K562 (cell line): Measurements from ENCODE around the gene RLN1. TPM values are rescaled to one million over a fixed set of nuclear protein-coding genes. Genes with fewer than 3 reads are reported as not detected.

Source experiments
- ATAC-seq: fragments of 200-7000 bp; cut with Tn5 transposase; 3 replicates; pipeline ENCODE4 v1.9.1; 2020; ENCODE audit warnings: moderate library complexity
- BruUV-seq: library from RNA; stranded (reverse); fragments of 400-500 nt; replicated peaks from 2 replicates; lab custom pipeline; 2021; lab: Mats Ljungman, UMichigan
- CTCF ChIA-PET: fragments of 300-600 bp; formaldehyde crosslinking; extraction: SDS; loops from one replicate; lab custom pipeline; 2021; ENCODE audit warnings: low intra/inter-chr PET ratio; lab: Yijun Ruan, JAX
- POLR2A ChIA-PET: fragments of 300-600, 350-650 bp; sonication (Branson Sonifier 250); formaldehyde crosslinking; extraction: SDS; loops from one replicate; lab custom pipeline; 2021; ENCODE audit warnings: antibody characterized with exemption, inconsistent platforms; lab: Yijun Ruan, JAX
- DNase-seq, 4 experiments: peaks; one replicate each; pipeline versions ENCODE4 v3.0.0 to v3.0.0-alpha.2; 2011 to 2018; ENCODE audit warnings: low spot score in 3 of 4, mixed read lengths in 3 of 4; ENCODE audit errors: extremely low read depth in 1 of 4
- FAIRE-seq: peaks from 2 replicates; lab custom pipeline; 2011; peaks lifted over from hg19 to GRCh38; lab: Jason Lieb, UNC
- H2AFZ ChIP-seq: 2 replicates; pipeline ENCODE4 v1.6.0; 2011; ENCODE audit warnings: low read depth, low read length, control low read depth, inconsistent platforms
- H3K27ac ChIP-seq: fragments of 200-600 bp; 3 replicates; pipeline ENCODE4 v1.8.0; 2011; ENCODE audit warnings: low read depth, mild to moderate bottlenecking, control low read depth, inconsistent platforms, low read length, moderate library complexity, mixed read lengths; ENCODE audit errors: extremely low read depth
- H3K27me3 ChIP-seq, 2 experiments: fragments of 300-600 bp in 1 of 2; 2 replicates in 1 of 2; 3 replicates in 1 of 2; pipeline versions ENCODE4 v1.6.0 to v1.8.0; 2011; ENCODE audit warnings: inconsistent platforms in 2 of 2, low read length in 2 of 2, mild to moderate bottlenecking in 1 of 2, mixed read lengths in 1 of 2, moderate library complexity in 1 of 2; ENCODE audit not compliant: control insufficient read depth in 2 of 2, insufficient read depth in 2 of 2
- H3K36me3 ChIP-seq: fragments of 300-600 bp; 3 replicates; pipeline ENCODE4 v1.8.0; 2011; ENCODE audit warnings: mild to moderate bottlenecking, low read length, inconsistent platforms; ENCODE audit not compliant: control insufficient read depth, insufficient read depth
- H3K4me1 ChIP-seq, 2 experiments: fragments of 200-600 bp in 1 of 2; replicated peaks in 1 of 2; 2 replicates in 1 of 2; 3 replicates in 1 of 2; pipeline versions ENCODE4 v1.5.1 to v1.8.0; 2011; ENCODE audit warnings: inconsistent platforms in 2 of 2, low read length in 2 of 2, mild to moderate bottlenecking in 1 of 2, mixed read lengths in 1 of 2, moderate library complexity in 1 of 2; ENCODE audit not compliant: control insufficient read depth in 2 of 2, insufficient read depth in 2 of 2
- H3K4me2 ChIP-seq: 2 replicates; pipeline ENCODE4 v1.6.1; 2011; ENCODE audit warnings: low read length, control low read depth, inconsistent platforms, mixed read lengths; ENCODE audit not compliant: insufficient read depth
- H3K4me3 ChIP-seq: fragments of 200-600 bp; sonication (generic), shearing (Covaris generic); 2 replicates; pipeline ENCODE4 v1.5.1; 2016; ENCODE audit warnings: control low read depth, inconsistent platforms
- H3K79me2 ChIP-seq: fragments of 200-600 bp; 3 replicates; pipeline ENCODE4 v1.8.0; 2011; ENCODE audit warnings: low read length, inconsistent platforms; ENCODE audit not compliant: control insufficient read depth, insufficient read depth
- H3K9ac ChIP-seq, 2 experiments: 2 replicates each; pipeline versions ENCODE4 v1.6.0 to v1.6.1; 2011; ENCODE audit warnings: low read depth in 2 of 2, low read length in 2 of 2, control low read depth in 1 of 2, inconsistent platforms in 1 of 2, mild to moderate bottlenecking in 1 of 2, mixed read lengths in 1 of 2; ENCODE audit not compliant: insufficient read depth in 1 of 2
- H3K9me1 ChIP-seq: one replicate; pipeline ENCODE4 v1.6.0; 2011; ENCODE audit warnings: inconsistent platforms, mild to moderate bottlenecking, low read length, moderate library complexity; ENCODE audit not compliant: control insufficient read depth, insufficient read depth
- H3K9me3 ChIP-seq: replicated peaks from 2 replicates; pipeline ENCODE4 v1.5.1; 2011; ENCODE audit warnings: low read depth, low read length, inconsistent platforms; ENCODE audit not compliant: control insufficient read depth, insufficient read depth
- H4K20me1 ChIP-seq: replicated peaks from 2 replicates; pipeline ENCODE4 v1.6.1; 2011; ENCODE audit warnings: low read length, inconsistent platforms, mixed read lengths; ENCODE audit not compliant: control insufficient read depth, insufficient read depth
- KLF6 ChIP-seq: fragments of 250-450 bp; sonication (Bioruptor Pico); IDR thresholded peaks from 2 replicates; pipeline ENCODE4 v1.4.0; 2020; ENCODE audit warnings: mild to moderate bottlenecking, moderate library complexity, borderline replicate concordance
- XRCC3 ChIP-seq: fragments of 450-650 bp; IDR thresholded peaks from 2 replicates; pipeline ENCODE4 v1.6.1; 2017; ENCODE audit warnings: mild to moderate bottlenecking, moderate library complexity
- WGBS: fragments of 100-300 bp; shearing (Covaris generic); methylation state at CpG from one replicate; pipeline ENCODE4 v1.1.6; 2016; ENCODE audit warnings: low coverage, mixed read lengths; ENCODE audit not compliant: insufficient coverage; ENCODE audit errors: missing lambda C conversion rate; 5-methylcytosine and 5-hydroxymethylcytosine counted together
- in situ Hi-C: fragments of 300-500 bp; cut with MboI; formaldehyde crosslinking; loops from 4 replicates; pipeline ENCODE4 v1.15.0; 2018; ENCODE audit warnings: inconsistent platforms, mixed read lengths
- intact Hi-C: fragments of 100-400 bp; cut with micrococcal nuclease; formaldehyde crosslinking; loops from 2 replicates; pipeline ENCODE4 v1.14.2; 2022
- polyA plus RNA-seq, 8 experiments: library from polyadenylated mRNA; depleted of rRNA in 4 of 8; stranded (reverse) in 5 of 8; unstranded in 3 of 8; fragments of >200 nt; fragmentation: Nextera tagmentation in 2 of 8; fragmentation: Illumina TruSeq in 1 of 8; extraction: Ambion mirVana in 2 of 8; extraction: Trizol in 1 of 8; gene quantifications; 2 replicates each; pipeline versions ENCODE4 v1.2.1 to v1.2.3, GENCODE V29; 2011 to 2014; ENCODE audit warnings: inconsistent platforms in 1 of 8, missing spikeins in 1 of 8
- total RNA-seq, 7 experiments: library from RNA; depleted of rRNA in 6 of 7; stranded (reverse); fragments of >200 nt in 6 of 7; fragmentation: Illumina TruSeq in 2 of 7; extraction: Trizol in 2 of 7; gene quantifications; 2 replicates each; pipeline versions ENCODE4 v1.2.1 to v1.2.3, GENCODE V29; 2011 to 2021; ENCODE audit warnings: low replicate concordance in 1 of 7
- TF ChIP-seq, protein P1 (sequence below), 3 experiments: IDR thresholded peaks in 2 of 3; conservative IDR thresholded peaks in 1 of 3; 2 replicates each; pipeline ENCODE4 v1.5.1; 2011 to 2012; ENCODE audit warnings: low read length in 3 of 3, mild to moderate bottlenecking in 3 of 3, control low read depth in 2 of 3, improper control_type of control experiment in 1 of 3, inconsistent platforms in 1 of 3, low read depth in 1 of 3, mixed read lengths in 1 of 3, moderate library complexity in 1 of 3; ENCODE audit not compliant: insufficient read depth in 2 of 3
- TF ChIP-seq, protein P2 (sequence below): fragments of 250-450 bp; sonication (Bioruptor Pico); IDR thresholded peaks from 2 replicates; pipeline ENCODE4 v1.5.0; 2021; ENCODE audit warnings: mild to moderate bottlenecking, borderline replicate concordance
- TF ChIP-seq, protein P3 (sequence below): sonication (generic); formaldehyde crosslinking; IDR thresholded peaks from 2 replicates; pipeline ENCODE4 v1.8.1; 2023; ENCODE audit warnings: mild to moderate bottlenecking, missing genetic modification reagents

RLN1 gene
- total and polyA plus RNA-seq, 9 of the 15 experiments (the other 6 are each of a cell fraction or from before 2014, with no cell fraction given) = not detected

DNA sequence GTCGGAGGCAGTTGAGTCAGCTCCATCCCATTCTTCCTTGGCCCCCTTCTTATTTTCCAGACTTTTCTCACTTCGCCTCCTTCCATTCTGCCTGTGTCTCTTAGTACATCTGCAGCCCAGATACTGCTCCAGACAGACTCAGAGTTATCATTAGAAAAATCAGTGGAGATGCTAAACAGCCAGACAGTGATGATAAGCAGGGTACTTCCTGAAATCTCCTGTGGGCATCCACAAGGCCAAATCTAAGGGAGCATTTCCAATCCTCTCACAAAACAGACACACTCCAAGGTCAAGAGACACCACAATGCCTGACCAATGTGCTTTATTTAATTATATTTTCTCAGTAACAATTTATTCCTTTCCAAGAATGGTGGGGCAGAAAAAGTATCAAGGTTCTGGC, 14.5 kb upstream of the RLN1 start:
- no peak overlapping the region for H3K27ac ChIP-seq
- POLR2A ChIA-PET = no interaction called here
- no peaks in the 10 kb centered on the region for H3K9me1 ChIP-seq
- TF ChIP-seq, protein P1, sequence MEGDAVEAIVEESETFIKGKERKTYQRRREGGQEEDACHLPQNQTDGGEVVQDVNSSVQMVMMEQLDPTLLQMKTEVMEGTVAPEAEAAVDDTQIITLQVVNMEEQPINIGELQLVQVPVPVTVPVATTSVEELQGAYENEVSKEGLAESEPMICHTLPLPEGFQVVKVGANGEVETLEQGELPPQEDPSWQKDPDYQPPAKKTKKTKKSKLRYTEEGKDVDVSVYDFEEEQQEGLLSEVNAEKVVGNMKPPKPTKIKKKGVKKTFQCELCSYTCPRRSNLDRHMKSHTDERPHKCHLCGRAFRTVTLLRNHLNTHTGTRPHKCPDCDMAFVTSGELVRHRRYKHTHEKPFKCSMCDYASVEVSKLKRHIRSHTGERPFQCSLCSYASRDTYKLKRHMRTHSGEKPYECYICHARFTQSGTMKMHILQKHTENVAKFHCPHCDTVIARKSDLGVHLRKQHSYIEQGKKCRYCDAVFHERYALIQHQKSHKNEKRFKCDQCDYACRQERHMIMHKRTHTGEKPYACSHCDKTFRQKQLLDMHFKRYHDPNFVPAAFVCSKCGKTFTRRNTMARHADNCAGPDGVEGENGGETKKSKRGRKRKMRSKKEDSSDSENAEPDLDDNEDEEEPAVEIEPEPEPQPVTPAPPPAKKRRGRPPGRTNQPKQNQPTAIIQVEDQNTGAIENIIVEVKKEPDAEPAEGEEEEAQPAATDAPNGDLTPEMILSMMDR (IDR thresholded peaks at IDR 0.05 in 2 of 3, conservative IDR thresholded peaks at IDR 0.05 in 1 of 3; ENCODE audit: insufficient read depth in 2 of 3, low read depth in 1 of 3, low read length in 3 of 3) = no peak
- TF ChIP-seq, protein P2, sequence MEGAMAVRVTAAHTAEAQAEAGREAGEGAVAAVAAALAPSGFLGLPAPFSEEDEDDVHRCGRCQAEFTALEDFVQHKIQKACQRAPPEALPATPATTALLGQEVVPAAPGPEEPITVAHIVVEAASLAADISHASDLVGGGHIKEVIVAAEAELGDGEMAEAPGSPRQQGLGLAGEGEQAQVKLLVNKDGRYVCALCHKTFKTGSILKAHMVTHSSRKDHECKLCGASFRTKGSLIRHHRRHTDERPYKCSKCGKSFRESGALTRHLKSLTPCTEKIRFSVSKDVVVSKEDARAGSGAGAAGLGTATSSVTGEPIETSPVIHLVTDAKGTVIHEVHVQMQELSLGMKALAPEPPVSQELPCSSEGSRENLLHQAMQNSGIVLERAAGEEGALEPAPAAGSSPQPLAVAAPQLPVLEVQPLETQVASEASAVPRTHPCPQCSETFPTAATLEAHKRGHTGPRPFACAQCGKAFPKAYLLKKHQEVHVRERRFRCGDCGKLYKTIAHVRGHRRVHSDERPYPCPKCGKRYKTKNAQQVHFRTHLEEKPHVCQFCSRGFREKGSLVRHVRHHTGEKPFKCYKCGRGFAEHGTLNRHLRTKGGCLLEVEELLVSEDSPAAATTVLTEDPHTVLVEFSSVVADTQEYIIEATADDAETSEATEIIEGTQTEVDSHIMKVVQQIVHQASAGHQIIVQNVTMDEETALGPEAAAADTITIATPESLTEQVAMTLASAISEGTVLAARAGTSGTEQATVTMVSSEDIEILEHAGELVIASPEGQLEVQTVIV (CRISPR knock-in tag) = no peak
- TF ChIP-seq, protein P3, sequence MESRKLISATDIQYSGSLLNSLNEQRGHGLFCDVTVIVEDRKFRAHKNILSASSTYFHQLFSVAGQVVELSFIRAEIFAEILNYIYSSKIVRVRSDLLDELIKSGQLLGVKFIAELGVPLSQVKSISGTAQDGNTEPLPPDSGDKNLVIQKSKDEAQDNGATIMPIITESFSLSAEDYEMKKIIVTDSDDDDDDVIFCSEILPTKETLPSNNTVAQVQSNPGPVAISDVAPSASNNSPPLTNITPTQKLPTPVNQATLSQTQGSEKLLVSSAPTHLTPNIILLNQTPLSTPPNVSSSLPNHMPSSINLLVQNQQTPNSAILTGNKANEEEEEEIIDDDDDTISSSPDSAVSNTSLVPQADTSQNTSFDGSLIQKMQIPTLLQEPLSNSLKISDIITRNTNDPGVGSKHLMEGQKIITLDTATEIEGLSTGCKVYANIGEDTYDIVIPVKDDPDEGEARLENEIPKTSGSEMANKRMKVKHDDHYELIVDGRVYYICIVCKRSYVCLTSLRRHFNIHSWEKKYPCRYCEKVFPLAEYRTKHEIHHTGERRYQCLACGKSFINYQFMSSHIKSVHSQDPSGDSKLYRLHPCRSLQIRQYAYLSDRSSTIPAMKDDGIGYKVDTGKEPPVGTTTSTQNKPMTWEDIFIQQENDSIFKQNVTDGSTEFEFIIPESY = no peak
- TF ChIP-seq KLF6 (CRISPR knock-in tag) = no peak
- TF ChIP-seq XRCC3 = no peak
- TF ChIP-seq, all 486 proteins: peak for 0
- Histone ChIP-seq H3K9ac (no peak overlapping the region), H4K20me1 (no peaks in the 10 kb centered on the region), H3K4me3 (no peak overlapping the region), H2AFZ (no peak overlapping the region), H3K79me2 (no peaks in the 10 kb centered on the region), H3K9me3 (no peaks in the 10 kb centered on the region), H3K4me1 (no peaks in the 10 kb centered on the region), H3K27me3 (no peaks in the 10 kb centered on the region), H3K4me2 (no peak overlapping the region), H3K36me3 (no peaks in the 10 kb centered on the region)
- DNase-seq = no peak
- CTCF ChIA-PET = no interaction called here
- FAIRE-seq = no peak
- intact Hi-C loops = no loop called here
- 0% methylated on average over 2 of the region's 2 CpGs for WGBS
- no peak for ATAC-seq
- in situ Hi-C loops = no loop called here
- no TSS peak for BruUV-seq
